GM18502 (cell line): ENCODE measurements around the gene GLIS1.
"Not testable (repeated sequence)": the region's sequence is repeated elsewhere in the genome, so short reads cannot be mapped to it uniquely, and the experiment has no call there.

ENCODE experiments used
- ATAC-seq: cut with Tn5 transposase; IDR thresholded peaks from one replicate; pipeline ENCODE4 v1.9.1; 2021; ENCODE audit warnings: mild to moderate bottlenecking; ENCODE audit not compliant: unreplicated experiment, poor library complexity

Gene GLIS1

GRCh38 chr1:53657891-53658396, 81.0 kb downstream of the GLIS1 start:
- no peak for ATAC-seq

DNA sequence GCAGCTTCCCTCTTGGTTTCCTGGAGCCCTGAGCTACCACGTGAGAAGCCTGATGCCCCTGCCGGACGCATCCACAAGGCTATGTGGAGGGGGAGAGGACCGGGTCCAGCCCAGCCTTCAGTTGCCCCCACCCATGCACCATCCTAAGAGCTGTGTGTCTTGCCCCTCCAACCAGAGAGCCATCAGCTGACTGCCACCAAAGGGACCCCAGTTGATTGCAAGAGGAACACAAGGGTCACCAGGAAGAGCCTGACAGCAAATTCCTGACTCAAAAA, 81.5 kb downstream of the GLIS1 start:
- no peak for ATAC-seq

GRCh38 chr1:53656747-53657530, 82.0 kb downstream of the GLIS1 start:
- no peak for ATAC-seq

GRCh38 chr1:53655931-53656746, 82.8 kb downstream of the GLIS1 start:
- ATAC-seq: no peak

DNA sequence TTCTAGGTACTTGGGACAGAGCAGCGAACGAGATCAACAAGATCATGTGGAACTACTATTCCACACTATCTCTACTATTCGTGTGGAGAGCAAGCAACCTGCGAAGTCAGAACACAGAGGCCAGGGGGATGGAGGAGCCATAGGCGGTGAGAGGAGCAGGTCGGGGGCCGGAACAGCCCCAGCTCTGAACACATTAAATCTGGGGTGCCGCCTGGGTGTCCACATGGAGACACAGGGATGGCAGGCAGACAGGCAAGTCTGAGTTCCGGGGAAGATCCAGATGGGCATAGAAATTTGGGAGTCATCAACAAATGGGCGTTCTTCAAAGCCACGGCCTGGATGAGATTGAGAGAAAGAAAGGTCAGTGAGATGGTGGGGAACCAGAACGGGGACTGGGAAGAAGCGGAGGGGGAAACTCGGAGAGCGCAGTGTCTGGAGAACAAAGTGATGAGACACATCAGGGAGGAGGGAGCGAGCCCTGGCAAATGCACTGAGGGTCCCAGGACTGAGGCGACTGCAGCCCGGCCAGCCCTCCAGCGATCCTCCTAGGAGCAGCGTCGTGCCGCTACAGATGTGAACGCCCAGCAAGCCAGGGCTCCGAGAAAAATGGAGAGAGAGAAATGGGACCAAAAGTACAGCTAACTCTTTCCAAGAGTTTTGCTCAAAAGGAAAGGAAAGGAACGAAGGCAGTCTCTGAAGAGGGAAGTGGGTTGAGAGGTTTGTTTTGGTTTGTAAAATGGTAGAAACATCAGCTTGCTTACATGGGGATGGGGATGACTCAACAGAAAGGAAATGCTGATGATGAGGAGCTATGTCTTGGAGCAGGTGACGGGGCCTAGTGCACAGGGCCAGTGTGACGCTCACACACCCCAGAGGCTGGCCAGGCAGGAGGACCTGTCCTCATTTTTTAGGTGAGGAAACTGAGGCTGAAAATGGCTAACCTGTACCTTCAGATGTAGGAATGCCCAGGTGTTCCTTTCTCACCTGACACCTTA, 84.5 kb downstream of the GLIS1 start:
- no peak for ATAC-seq

GRCh38 chr1:53653631-53654030, 85.3 kb downstream of the GLIS1 start:
- ATAC-seq: no peak

- ATAC-seq: no peak
These were observed 85.8 kb downstream of the GLIS1 start for GRCh38 chr1:53653200-53653575.

GRCh38 chr1:53652441-53653199, 86.3 kb downstream of the GLIS1 start:
- no peak for ATAC-seq

GRCh38 chr1:53651356-53651755, 87.6 kb downstream of the GLIS1 start:
- no peak for ATAC-seq

DNA sequence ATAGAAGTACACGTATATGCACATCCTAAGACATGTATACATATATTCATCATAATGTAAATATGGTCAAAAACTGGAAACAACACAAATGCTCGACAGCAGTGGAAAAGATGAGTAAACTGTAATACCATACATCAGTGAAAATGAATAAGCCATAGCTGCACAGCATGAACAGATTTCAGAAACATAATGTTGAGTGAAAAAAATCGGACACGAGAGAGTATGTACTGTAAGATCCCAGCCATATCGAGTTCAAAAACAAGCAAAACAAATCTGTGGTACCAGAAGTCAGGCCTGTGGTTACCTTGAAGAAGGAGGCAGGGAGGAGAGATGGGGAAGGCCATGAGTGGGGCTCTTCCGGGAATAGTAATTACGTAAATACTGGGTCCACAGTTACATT, 90.4 kb downstream of the GLIS1 start:
- ATAC-seq: no peak

DNA sequence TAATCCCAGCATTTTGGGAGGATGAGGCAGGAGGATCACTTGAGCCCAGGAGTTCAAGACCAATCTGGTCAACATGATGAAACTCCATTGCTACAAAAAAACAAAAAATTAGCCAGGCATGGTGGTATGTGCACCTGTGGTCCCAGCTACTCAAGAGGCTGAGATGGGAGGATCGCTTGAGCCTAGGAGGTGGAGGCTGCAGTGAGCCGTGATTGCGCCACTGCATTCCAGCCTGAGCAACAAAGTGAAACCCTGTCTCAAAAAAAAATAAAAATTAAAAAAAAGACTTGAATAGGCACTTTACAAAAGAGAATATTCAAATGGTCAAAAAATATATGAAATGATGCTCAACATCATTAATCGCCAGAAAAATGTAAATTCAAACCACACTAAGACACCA, 91.0 kb downstream of the GLIS1 start:
- not testable (repeated sequence) for ATAC-seq

DNA sequence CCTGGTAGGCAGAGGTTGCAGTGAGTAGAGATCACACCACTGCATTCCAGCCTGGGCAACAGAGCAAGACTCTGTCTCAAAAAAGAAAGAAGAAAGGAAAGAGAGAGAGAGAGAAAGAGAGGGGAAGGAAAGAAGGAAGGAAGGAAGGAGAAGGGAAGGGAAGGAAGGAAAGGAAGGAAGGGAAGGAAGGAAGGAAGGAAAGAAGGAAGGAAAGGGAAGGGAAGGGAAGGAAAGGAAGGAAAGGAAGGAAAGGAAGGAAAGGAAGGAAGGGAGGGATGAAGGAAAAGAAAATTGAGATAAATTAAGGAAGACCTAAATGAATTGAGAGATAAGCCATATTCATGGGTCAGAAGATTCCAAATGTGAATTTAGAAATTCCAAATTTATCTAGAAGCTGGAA, 92.2 kb downstream of the GLIS1 start:
- no peak for ATAC-seq

DNA sequence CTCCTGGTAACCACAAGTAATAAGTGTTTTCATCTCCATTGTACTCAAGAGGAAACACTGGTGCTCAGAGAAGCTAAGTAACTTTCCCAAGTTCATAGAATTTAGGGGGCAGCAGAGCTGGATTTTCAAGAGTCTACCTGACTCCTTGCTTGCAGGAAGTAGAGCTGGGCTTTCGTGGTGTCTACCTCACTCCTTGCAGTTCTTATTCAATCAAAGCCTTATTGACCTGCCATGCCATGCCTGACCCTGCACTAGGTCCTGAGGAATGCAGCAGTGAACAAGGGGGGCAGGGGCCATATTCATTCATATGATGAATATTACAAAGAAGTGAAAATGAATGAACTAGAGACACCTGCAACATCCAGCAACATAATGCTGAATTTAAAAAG, 93.3 kb downstream of the GLIS1 start:
- ATAC-seq: no peak

DNA sequence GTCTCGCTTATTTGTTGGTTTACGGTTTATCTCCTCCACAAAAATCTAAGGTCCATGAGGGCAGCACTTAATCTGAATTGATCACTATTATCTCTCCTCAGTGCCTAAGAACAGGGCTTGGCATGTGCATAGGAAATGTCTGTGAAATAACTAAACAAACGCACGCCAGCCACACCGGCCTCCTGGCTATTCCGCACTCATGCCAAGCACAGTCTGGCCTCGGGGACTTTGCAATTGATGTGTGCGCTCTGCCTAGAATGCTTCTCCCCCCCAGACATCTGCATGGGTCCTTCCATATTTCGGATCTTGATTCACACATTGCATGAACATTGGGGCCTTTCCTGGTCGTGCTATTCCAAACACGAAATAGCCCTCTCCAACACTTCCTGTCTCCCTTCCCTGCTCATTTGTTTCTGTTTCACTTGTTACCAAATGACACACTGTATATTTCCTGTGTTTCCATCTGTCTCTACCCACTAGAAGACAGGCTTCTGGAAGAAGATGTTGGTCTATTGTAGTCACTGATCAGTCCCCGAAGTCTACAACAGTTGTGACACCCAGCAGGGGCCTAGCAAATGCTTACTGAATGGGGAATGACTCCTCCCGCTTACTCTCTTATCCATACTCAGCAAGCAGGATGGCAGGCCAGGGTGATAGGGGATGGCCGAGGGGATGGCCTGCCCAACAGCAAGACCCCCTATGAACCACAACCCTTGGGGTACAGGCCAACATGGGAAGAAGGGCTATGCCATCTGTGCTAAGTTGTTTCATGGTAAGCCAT, 93.9 kb downstream of the GLIS1 start:
- no peak for ATAC-seq

- no peak for ATAC-seq
These were observed 94.5 kb downstream of the GLIS1 start for GRCh38 chr1:53644496-53644895.

- no peak for ATAC-seq
These were observed 95.0 kb downstream of the GLIS1 start for GRCh38 chr1:53643881-53644390.

GRCh38 chr1:53643041-53643880, 95.7 kb downstream of the GLIS1 start:
- no peak for ATAC-seq

DNA sequence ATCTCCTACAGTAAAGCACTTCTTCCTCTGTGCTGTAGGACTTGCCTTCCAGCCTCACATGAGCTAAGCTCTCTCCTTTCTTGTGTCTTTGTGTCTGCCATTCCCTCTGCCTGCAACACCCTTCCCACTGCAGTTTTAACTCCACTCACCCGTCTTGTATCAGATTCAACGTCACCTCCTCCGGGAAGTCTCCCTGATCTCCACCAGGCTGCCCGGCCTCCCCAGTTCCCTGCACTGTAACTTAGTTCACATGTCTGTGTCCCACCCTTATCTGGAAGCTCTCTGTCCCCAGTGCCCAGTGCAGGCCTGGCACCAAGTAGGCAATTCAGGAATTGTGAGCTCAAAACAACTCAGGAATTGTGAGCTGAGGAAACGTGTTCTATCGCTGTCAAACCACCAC, 96.4 kb downstream of the GLIS1 start:
- ATAC-seq: no peak
